C4-2B (cell line): ENCODE measurements around the gene DAPK1.

Experiments
- H3K27ac ChIP-seq: fragments of 450-650 bp; 2 replicates; pipeline ENCODE4 v1.5.1; 2017
- ZFX ChIP-seq: fragments of 450-650 bp; IDR thresholded peaks from 2 replicates; pipeline ENCODE4 v1.6.1; 2017
- TF ChIP-seq, protein P1 (sequence below): fragments of 450-650 bp; conservative IDR thresholded peaks from 2 replicates; pipeline ENCODE4 v1.5.1; 2017; ENCODE audit warnings: mild to moderate bottlenecking

DAPK1 gene

DNA sequence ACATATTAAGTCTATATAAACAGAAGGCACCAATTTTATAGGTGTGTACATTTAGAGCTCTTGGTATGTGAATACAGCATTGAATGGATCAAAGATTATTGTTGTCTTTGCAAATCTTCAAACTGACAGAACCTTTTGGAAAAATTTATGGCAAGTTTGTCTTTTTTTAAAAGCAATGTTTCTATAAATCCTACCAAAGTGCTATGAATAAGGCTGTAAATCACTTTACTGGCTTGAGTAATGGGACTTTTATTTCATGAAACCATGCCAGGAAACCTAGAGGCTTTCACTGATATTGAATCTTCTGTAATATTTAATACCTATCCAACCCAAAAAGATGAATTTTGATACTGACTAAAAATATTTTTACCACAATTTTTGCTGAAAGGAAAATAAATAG lies 7.4 kb upstream of the DAPK1 start:
- H3K27ac ChIP-seq, result no peak overlapping the region
- no peak for TF ChIP-seq ZFX
- TF ChIP-seq, protein P1, sequence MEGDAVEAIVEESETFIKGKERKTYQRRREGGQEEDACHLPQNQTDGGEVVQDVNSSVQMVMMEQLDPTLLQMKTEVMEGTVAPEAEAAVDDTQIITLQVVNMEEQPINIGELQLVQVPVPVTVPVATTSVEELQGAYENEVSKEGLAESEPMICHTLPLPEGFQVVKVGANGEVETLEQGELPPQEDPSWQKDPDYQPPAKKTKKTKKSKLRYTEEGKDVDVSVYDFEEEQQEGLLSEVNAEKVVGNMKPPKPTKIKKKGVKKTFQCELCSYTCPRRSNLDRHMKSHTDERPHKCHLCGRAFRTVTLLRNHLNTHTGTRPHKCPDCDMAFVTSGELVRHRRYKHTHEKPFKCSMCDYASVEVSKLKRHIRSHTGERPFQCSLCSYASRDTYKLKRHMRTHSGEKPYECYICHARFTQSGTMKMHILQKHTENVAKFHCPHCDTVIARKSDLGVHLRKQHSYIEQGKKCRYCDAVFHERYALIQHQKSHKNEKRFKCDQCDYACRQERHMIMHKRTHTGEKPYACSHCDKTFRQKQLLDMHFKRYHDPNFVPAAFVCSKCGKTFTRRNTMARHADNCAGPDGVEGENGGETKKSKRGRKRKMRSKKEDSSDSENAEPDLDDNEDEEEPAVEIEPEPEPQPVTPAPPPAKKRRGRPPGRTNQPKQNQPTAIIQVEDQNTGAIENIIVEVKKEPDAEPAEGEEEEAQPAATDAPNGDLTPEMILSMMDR, result no peak; the same call in 1 of the 2 replicates

DNA sequence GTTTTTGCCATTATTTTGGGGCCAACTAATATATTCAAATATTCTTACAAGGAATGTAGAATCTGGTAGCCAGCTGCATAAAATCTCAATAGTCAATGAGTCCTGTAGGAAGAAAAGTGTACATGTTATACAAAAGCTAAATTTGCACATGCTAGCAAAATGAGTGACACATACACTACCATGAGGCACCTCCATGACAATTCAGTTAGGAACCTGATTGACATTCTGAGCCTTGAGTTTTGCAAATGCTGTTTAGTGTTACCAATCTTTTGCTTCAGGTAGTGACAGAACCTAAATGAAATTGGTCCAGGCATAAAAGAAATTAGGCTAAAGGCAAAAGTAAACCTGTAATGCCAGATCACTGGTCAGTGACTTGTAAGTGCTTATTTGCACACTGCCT lies 6.8 kb upstream of the DAPK1 start:
- no peak overlapping the region for H3K27ac ChIP-seq
- TF ChIP-seq ZFX, result no peak
- TF ChIP-seq, protein P1, result no peak

DNA sequence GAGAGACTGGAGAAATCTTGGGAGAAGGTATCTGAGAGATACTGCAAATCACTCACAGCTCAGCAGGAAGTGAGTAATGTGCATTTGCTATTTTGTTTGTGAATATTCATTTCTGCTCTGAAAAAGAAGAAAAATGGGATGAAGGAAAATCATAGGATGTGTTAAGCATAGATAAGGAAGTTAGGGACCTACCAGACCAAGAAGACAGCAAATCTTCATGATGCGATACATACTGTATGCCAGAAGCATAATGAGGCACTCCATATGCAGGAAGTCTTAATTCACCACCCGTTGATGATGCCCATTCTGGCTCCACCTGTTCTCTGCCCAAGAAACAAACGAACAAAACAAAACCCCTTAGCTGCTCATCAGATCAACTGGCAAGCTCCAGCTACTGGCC lies 6.1 kb upstream of the DAPK1 start:
- TF ChIP-seq ZFX, result no peak
- TF ChIP-seq, protein P1, result no peak
- H3K27ac ChIP-seq, result no peak overlapping the region

DNA sequence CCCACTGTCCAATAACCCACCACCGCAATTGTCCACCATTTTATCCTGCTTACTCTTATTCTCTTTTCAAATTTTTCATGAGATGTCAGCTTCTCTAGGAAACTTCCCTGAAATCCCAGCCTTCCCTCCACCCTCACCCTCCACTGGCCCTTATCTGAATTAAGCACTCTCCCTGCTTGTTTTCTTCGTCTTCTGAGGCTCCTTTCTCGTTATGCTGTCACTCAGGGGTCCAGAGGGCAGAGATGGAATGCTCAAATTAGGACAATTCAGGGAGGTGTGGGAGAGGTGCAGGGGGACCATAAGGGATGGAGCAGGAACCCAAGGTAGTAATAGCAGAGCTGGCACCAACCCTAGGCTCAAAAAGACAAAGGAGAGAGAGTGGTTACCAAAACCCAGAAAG lies 5.0 kb upstream of the DAPK1 start:
- no peak for TF ChIP-seq ZFX
- TF ChIP-seq, protein P1, result no peak
- no peak overlapping the region for H3K27ac ChIP-seq

DNA sequence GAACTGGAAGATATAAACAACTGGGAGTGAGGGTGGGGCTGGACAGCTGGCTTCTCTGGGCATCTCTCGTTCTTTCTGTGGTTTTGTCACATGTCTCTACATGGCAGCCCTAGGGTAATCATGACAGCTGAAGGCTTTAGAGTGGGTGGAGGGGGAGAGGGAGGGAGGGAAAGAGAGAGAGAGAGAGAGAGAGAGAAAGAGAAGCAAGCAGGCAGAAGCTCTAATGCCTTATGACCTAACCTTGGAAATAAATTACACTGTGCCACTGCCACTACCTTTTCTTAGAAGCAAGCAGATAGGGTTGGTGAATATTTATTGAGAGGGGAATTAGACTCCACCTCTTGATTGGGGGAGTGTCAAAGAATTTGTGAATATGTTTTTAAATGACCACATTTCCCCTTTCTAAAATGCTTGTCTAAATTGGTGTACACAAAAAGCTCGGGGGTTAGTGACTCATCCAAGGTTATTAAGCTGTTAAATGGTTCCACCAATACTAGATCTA lies 2.6 kb upstream of the DAPK1 start:
- TF ChIP-seq, protein P1, result no peak
- H3K27ac ChIP-seq, result no peak overlapping the region

DNA sequence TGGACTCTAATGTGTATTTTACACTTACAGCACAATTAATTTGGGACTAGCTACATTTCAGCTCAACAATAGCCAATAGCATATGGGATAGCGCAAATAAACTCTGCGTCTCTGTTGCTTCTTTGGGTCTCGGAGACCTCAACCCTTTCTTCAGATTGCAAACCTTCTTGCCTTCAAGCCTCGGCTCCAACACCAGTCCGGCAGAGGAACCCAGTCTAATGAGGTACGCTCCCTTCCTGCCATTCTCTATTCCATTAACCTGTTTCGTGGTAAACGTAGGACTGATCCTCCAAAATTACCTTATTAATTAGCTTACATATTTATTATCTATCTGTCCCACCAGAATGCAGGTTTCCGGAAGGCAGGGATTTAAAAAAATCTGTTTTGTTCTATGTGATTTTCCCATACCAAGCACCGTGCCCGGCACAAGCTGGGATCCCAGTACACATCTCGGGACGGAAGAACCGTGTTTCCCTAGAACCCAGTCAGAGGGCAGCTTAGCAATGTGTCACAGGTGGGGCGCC lies 525 bp upstream of the DAPK1 start:
- no peak overlapping the region; the same call in 1 of the 2 replicates for H3K27ac ChIP-seq

DNA sequence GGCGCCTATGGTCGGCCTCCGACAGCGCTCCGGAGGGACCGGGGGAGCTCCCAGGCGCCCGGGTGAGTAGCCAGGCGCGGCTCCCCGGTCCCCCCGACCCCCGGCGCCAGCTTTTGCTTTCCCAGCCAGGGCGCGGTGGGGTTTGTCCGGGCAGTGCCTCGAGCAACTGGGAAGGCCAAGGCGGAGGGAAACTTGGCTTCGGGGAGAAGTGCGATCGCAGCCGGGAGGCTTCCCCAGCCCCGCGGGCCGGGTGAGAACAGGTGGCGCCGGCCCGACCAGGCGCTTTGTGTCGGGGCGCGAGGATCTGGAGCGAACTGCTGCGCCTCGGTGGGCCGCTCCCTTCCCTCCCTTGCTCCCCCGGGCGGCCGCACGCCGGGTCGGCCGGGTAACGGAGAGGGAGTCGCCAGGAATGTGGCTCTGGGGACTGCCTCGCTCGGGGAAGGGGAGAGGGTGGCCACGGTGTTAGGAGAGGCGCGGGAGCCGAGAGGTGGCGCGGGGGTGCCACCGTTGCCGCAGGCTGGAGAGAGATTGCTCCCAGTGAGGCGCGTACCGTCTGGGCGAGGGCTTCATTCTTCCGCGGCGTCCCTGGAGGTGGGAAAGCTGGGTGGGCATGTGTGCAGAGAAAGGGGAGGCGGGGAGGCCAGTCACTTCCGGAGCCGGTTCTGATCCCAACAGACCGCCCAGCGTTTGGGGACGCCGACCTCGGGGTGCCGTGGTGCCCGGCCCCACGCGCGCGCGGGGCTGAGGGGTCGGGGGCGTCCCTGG lies 561 bp downstream of the DAPK1 start:
- H3K27ac ChIP-seq, result peak overlapping the region; percentile 44; the same call in 1 of the 2 replicates
- TF ChIP-seq, protein P1, result no peak; the same call in 1 of the 2 replicates
- no peak for TF ChIP-seq ZFX

More for the DNA sequence above, 525 bp upstream of the DAPK1 start:
- TF ChIP-seq ZFX, result no peak
- TF ChIP-seq, protein P1, result no peak
